ENCODE results near the gene ANAPC2.

GRCh38 chr9:137165250-137165836 is 23.0 kb downstream of the ANAPC2 start:
- TF ChIP-seq CTCF (IDR thresholded peaks at IDR 0.05): no peak
- TF ChIP-seq ZNF512 (CRISPR knock-in tag; IDR thresholded peaks at IDR 0.05; ENCODE audit: borderline replicate concordance): no peak
- TF ChIP-seq GABPB1 (CRISPR knock-in tag; IDR thresholded peaks at IDR 0.05): no peak
- no peak for TF ChIP-seq CREM (CRISPR knock-in tag; IDR thresholded peaks at IDR 0.05)
- no peak for TF ChIP-seq CREB1 (CRISPR knock-in tag; IDR thresholded peaks at IDR 0.05)
- no peak for TF ChIP-seq ZBTB43 (CRISPR knock-in tag; IDR thresholded peaks at IDR 0.05)
- TF ChIP-seq NR2C2 (CRISPR knock-in tag; IDR thresholded peaks at IDR 0.05): no peak
- TF ChIP-seq E2F5 (CRISPR knock-in tag; IDR thresholded peaks at IDR 0.05): no peak
- TF ChIP-seq SP1 (CRISPR knock-in tag; conservative IDR thresholded peaks at IDR 0.05): no peak
- TF ChIP-seq MAX (CRISPR knock-in tag; IDR thresholded peaks at IDR 0.05): no peak
- no peak for TF ChIP-seq USF1 (CRISPR knock-in tag; IDR thresholded peaks at IDR 0.05)
- no peak for TF ChIP-seq ATF2 (CRISPR knock-in tag; IDR thresholded peaks at IDR 0.05; ENCODE audit: borderline replicate concordance, low read depth)
- no peak for TF ChIP-seq ZMAT4 (CRISPR knock-in tag; IDR thresholded peaks at IDR 0.05)
- TF ChIP-seq ZNF121 (CRISPR knock-in tag; IDR thresholded peaks at IDR 0.05): no peak

All from WTC11 (cell line).